Measurements from ENCODE around the gene SLC4A3.
A peak's percentile ranks its signal among the peaks of the same experiment; 100 is the strongest.
"Not testable (repeated sequence)": the region's sequence is repeated elsewhere in the genome, so short reads cannot be mapped to it uniquely, and the experiment has no call there.

The SLC4A3 gene

DNA sequence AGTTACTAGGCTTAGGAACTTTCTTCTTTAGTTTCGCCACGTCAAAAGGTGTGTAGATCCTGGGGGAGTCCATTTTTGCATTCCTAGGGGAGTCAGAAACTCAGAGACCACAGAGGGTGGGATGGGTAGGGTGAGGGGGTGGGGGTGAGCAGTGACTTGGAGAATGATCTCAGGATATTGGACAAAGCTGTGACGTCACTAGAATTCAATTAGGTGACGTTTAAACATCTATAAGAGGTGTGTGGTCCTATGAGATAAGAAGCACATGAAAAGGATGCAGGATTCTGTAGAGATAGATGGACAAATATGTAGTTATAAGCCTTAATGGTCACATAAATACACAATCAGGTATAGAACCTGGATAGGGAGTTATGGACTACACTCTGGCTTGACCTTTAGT, 21.5 kb downstream of the SLC4A3 start:
- no peak for DNase-seq

DNA sequence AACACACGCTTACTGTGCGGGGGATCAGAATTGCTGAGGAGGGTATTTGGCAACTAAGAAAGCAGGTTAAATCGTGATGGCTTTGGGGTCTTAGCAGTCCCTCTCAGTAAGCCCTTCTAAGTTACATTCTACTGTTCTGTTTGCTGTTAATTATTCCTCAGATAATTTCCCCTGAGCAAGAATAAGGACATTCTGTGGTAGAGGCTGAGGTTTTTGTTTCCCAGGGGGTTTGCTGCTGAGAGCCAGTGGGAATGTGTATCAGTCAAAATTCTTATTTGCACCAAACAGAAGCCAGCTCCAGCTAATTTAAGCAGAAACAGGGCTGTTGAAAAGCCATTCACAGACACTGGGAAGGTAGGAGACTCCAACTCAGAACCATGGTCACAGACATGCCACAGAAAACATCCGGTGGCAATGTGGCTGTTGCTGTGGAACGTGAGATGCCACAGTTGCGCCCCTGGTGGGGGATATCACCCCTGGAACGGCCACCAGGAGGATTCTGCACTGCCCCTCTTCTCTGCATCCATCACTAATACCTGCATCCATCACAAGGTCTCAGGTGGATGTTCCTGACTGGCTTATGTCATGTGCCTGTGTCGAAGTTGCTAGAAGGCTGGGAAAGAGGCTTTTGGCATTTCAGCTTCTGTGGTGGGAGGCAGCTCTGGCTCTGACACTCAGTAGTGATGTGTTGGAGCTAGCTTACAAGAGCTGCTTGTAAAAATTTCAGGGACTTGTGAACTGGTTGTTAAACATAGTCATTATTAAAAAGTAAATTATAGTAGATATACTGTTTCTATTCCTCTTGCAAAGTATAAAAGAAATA, 23.2 kb downstream of the SLC4A3 start:
- no peak for DNase-seq

DNA sequence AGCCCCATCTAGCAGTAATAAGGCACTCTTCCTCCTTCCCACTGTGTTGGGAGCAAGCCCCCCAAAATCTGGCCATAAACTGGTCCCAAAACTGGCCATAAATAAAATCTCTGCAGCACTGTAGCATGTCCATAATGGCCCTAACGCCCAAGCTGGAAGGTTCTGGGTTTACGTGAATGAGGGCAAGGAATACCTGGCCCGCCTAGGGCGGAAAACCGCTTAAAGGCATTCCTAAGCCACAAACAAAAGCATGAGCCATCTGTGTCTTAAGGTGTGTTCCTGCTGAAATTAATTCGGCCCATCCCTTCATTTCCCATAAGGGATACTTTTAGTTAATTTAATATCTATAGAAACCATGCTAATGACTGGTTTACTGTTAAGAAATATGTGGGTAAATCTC, 24.2 kb downstream of the SLC4A3 start:
- not testable (repeated sequence) for DNase-seq

DNA sequence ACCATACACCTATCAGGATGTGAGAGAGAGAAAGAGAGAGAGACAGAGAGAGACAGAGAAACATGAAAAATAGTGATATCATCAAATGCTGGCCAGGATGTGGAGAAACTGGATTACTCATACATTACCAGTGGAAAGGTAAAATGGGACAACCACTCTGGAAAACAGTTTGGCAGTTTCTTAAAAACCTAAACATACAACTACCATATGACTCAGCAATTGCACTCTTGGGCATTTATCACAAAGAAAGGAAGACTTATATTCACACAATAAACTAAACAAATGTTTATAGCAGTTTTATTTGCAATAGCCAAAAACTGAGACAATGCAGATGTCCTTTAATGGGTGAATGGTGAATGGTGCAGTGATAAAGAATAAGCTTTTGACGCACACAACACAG, 29.1 kb downstream of the SLC4A3 start:
- no peak for DNase-seq

DNA sequence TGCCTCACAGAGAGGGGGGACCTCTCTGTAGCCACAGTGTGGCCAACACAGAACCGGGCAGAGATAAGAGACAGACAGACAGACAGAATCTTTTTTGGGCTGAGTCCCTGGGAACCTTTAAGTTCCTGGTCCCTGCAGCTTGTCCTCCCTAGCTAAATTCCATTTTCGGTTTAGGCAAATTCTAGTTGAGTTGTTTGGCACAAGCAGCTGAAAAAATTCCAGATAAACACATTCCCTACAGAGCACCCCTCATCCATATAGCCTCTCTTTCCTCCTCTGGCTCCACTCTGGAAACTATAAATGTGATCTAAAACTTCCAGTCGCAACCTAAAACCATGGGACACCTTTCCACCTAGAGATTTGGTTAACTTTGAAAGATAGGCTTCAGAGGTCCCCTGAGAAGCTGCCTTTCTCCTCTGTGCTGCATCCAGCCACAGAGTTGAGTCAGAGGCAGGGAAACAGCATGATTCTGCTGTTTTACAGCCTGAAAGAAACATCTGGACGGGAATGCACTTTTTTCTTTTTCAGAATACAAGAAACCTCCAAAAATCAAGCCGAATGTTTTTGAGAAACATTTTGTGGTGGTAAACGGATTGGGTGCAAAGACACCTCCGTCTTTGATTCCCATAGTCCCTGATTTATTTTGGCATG, 30.9 kb downstream of the SLC4A3 start:
- DNase-seq: peak; percentile 22

DNA sequence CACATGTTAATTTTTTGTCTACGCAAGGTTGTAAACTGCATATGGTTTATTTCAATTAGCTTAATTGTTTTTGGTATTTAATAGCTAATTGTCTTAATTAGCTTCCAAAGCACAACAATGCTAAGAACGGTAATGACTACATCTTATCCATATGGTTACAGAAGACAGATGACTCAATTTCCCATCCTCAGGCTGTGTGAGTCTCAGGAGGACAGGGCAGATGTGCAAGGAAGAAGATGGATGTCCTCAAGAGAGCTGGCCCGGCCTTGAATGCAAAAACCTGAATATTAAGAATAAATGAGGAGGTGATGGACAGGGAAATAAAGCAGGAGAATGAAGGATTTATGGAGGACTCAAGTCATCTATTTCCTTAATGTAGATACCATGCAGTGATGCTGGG, 31.4 kb downstream of the SLC4A3 start:
- DNase-seq: no peak

DNA sequence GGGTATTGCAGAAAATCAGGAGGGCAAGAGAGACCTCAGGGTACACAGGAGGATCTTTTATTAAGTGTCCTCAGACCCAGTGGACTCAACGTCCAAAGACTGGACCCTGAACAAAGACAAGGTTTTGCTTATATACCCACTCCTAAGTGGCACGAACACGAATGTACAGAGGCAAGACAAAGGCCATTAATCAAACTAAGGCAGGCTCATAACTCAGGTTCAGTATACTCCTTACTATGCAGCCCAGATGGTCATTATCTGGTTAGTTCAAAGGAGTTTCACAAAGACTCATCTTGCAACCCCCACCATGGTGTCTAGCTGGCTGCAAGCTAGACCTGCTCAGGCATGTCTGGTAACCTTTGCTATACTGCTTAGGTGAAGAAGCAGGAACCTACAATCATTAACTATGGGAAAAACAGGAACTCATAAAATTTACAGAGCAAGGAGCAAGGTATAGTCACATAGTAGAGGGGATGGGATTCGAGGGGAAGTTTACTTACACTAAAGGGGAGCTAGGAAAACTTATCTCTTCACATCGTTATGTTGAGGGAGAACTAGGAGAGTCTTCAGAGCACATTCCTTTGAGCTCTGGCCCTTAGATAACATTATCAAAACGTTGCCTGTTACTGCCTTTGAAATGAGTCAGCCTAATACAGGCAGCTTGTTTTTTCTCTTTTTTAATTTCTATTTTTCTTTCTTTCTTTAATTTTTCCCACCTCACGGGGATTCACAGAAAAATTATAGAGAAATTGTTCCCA, 33.9 kb downstream of the SLC4A3 start:
- DNase-seq: peak; percentile 27

DNA sequence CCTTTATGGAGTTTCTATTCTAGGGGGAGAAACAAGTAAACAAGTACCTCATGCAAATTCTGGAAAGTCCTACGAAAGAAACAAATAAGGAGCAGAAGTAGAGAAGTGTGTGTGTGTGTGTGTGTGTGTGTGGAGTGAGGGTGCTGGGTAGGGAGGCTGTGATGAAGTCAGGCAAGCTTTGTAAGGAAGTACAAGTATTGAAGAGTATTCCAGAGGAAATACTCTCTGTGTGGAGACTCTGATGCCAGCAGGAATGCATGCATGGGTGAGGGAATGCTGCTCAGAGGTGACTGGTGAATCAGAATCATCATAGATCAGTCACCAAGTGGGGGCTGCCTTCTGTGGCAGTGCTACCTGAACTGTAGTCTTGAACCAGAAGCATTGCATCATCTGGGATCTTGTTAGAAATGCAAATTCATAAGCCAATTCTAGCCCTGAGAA, 34.5 kb downstream of the SLC4A3 start:
- DNase-seq: peak; percentile 55

DNA sequence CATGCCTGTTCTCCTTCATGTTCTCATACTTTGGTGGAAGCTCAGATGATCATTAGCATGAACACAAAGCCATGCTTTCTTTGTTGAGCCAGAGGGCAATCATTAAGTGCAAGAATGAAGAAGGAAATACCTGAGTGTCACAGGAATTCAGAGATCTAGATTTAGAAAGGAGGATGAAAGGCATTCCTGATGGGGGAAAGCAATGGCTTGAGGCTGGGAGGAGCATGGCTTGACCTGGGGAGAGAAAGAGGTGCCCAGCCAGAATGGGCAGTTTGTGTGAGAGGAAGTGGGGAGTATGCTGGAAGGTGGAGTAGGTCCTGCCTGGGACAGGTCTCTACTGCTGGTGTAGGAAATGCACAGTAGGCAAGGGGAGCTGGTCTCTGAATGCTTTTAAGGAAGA, 35.1 kb downstream of the SLC4A3 start:
- no peak for DNase-seq

DNA sequence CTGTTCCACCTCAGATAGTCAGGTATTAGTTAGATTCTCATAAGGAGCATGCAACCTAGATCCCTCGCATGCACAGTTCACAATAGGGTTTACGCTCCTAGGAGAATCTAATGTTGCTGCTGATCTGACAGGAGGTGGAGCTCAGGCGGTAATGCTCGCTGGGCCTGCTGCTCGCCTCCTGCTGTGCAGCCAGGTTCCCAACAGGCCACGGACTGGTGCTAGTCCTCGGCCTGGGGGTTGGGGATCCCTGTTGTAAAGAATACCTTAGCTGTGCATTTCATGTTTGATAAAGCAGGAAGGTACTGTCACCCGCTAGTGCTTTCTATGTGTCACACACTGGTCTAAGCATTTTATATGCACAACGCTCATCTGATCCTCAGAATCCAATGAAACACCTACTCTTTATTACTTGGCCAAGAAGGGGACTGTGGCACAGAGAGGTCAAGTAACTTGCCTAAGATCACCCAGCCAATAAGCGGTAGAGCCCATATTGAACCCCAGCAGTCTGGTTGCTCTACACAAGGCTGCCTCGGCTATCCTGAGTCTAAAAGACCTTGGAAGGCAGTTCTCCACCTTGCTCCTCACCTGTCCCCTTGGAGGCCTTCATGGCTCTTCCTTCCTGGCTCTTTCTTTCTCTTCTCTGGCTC, 35.8 kb downstream of the SLC4A3 start:
- DNase-seq: no peak

DNA sequence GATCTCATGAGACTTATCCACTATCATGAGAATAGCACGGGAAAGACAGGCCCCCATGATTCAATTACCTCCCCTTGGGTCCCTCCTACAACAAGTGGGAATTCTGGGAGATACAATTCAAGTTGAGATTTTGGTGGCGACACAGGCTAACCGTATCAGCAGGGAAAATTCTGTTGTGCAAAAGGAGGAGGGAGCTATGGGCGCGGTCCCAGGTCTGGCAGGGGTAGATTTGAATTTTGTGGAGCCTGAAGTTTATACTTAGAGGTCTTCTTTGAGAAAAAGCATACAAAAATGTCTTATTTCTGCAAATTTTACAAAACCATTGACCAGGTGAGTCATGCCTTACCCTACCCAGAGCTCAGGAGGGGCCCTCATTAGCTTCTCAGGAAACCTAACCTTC, 36.6 kb downstream of the SLC4A3 start:
- no peak for DNase-seq

DNA sequence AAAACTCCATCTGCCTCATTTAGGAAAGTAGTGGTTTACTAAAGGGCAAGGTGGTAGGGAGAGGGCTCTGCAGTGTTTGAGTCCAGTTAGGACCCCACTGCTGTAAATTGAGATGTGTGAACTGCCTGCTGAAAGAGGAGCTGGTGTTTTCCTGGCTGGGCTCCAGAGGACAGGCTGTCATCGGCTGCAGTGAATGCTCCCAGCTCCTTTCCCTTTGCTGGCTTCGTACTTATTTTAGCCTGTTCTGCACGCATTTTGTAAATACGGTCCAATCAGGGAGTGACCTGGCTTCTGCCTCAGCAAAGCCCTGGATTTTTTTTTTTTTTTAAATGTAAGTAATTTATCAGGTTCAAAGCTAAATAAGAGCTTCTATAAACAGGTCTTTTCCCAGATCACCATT, 37.5 kb downstream of the SLC4A3 start:
- peak; percentile 25 for DNase-seq

DNA sequence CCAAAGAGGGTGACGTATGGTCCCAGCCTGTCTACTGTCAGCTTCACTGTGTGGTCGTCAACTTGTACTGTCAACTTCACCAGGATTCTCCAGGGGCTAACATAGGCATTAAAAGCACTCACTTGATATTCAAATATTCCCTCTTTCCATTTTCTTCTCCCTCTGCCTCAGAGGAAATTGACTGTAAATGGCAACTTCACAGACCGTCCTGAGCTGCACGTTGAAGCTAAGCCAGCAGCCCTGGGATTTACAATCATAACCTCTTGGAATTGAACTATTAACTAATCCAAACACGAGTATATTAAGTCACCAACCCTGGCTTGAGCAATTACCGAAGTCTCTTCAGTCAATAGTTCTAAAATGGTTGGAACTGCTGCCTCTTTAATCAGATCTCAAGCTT, 38.5 kb downstream of the SLC4A3 start:
- DNase-seq: no peak

DNA sequence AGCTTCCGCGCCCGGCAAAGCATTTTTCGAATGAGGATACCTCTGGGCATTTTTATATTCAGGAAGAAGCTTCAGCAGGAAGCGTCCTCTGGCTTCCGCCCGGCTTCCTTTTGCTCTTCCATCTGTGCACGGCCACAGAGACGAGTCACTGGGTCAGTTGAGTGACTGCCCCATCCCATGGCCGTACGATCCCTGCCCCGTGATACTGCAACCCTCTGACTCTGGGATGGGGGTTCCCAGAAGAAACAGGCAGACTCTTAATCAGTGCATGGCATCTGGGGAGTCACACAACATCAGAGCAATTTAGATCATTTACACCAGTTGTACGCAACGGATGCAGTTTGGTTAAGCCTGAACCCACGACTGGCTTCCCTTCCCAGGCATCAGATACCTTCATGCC, 40.9 kb downstream of the SLC4A3 start:
- no peak for DNase-seq

DNA sequence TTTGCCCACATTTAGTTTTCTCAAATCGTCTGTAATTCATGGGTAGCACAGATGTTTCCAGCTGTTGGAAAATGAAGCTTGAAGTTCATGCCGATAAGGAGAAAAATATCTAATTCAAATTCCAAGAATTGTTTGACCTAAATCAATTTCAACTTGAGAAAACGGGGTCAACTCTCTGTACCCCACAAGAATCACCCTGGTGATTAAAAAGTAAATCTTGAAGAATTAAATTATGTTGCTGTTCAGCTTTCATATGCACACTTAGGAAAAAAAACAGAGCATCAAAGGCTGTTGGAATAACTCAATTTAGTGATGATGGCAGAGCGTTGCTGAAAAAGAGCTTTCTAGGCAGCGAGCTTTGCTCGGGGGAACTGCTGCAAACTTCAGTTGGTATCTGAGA, 43.0 kb downstream of the SLC4A3 start:
- DNase-seq: no peak

DNA sequence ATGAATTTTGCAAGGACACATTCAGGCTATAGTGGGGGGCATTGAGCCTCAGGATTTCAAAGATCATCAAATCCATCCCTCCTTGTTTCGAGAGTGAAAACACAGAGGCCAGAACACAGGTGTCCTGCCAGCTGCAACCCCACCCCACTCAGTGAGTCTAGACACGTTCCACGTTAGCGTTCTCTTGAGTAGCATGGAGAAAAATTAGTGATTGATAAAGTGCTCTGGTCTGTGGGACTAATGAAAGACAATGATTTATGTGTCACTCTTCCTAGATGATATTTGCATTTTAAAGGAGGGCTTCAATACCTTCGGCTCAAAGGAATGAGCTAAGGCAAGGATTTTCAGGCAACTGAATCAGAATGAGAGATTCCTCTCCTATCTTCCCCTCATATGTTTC, 43.8 kb downstream of the SLC4A3 start:
- DNase-seq: no peak

DNA sequence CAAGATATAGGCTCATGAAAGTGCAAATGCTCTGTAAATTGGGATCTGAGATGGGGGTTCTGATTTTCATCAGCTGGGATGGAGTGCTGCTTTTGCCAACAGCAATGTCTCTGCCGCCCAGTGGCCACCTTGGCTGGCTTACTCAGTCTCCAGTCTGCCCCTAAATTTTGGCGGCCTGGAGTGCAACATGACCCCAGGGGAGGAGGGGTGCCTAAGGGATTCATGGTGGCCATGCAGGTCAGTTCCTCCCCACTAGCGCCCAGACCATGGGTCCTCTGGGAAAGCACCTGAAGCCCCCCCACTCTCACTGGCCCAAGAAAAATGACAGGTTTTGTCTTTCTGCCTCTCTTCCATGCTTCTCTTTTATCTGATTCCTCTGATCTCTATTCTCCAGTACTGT, 45.0 kb downstream of the SLC4A3 start:
- no peak for DNase-seq

DNA sequence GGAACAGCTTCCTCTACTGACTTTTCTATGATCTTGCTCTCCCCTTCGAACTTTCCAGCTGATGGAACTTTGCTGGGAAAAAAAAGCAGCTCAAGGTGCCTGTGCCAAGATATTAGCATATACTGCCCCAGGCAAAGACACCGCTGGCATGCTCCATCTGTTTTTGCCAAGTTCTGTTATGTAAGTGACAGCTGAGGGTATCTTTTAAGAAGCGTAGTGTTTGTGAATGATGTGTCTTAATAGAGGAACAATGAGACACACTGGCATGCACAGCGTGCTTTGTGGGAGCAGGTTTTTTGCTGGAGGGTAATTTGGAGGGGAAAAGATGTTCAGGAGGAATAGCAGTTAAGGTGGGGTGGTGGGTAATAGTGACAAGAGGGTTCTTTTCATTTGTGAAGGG, 47.8 kb downstream of the SLC4A3 start:
- DNase-seq: no peak

DNA sequence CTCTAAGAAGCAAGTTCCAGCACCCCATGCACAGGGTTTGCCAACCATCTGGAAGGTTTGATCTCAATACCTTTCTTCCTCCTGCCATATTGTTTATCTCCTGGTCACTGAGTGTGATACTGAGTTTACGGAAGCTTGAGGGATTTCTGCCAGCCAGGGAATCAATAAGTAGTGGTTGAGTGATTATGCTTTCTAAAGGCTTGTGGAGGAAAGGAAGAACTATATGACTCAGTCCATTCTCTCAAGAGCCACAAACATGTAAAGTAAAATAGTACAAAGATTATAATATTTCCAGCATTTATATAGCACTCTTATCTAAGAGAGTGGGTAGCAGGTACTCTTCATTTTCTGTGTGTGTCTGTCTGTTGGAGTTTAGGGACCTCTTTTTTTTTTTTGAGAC, 49.2 kb downstream of the SLC4A3 start:
- no peak for DNase-seq

DNA sequence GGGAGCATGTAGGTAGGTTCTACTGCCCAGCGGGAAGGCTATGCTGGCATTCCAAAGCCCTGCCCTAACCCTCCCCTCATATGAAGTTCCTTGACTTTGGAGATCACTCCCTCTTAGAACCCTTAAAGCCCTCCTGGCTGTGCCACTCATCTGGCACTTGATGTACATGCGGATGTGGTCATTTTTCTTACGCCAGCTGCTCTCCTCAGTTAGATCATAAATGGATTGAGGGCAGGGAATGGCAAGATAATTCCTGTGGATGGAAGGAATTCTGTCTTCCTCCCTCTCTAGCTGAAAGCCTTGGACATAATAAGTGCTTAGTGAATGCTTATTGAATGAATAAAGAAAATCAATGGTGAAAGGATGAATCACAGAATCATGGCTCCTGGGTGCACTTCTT, 51.6 kb downstream of the SLC4A3 start:
- DNase-seq: no peak

DNA sequence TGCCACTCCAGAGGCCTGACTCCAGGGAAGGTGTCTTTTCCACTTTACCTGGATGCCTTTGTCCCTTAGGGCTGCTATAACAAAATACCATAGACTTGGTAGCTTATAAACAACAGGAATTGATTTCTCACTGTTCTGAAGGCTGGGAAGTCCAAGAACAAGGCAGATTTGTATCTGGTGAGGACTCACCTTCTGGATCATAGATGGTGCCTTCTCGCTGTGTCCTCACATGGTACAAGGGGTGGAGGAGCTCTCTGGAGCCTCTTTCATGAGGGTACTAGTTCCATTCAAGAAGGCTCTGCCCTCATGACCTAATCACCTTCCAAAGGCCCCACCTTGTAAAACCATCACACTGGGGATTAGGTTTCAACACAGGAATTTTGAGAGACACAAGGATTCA, 52.1 kb downstream of the SLC4A3 start:
- no peak for DNase-seq

DNA sequence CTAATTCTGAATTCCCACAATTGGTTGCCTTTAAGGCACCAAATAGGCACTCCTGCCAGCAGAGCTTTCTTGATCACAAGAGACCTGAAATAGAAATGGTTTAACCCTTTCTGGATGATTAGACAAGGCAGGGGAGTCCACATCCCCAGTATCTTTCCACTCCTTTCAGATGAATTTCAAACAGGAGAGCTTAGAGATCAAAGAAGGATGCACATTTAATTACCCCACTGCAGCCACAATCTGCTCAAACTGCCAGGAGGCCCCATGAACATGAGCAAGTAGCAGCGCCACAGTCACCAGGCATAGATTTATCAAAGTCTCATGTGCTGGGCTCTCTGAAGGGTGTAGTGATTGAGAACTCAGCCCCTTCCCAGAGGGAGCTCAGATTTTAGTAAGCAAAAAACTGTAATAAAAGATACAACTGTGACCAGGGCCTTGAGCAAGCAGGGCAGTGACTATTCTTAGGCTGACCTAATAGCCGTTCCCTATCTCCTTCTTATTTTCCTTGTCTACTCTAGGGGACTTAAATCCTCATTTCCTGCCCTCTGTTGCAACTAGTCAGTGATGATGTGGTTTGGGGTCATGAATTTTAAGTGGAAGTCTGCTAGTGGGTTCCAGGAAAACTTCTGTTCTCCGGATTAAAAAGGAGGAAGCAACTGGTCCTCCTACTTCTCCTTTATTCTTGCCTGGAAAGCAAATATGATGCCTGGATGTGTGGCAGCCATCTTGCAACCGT, 53.7 kb downstream of the SLC4A3 start:
- no peak for DNase-seq

Measured in fibroblast of skin of back (primary cell).